HG03095 (cell line): ENCODE results near the gene FAM25C.
"Not testable (repeated sequence)": the region's sequence is repeated elsewhere in the genome, so short reads cannot be mapped to it uniquely, and the experiment has no call there.

Experiments used
- ATAC-seq: cut with Tn5 transposase; IDR thresholded peaks from one replicate; pipeline ENCODE4 v1.9.1; 2021; ENCODE audit warnings: moderate library complexity; ENCODE audit not compliant: unreplicated experiment

The FAM25C gene

DNA sequence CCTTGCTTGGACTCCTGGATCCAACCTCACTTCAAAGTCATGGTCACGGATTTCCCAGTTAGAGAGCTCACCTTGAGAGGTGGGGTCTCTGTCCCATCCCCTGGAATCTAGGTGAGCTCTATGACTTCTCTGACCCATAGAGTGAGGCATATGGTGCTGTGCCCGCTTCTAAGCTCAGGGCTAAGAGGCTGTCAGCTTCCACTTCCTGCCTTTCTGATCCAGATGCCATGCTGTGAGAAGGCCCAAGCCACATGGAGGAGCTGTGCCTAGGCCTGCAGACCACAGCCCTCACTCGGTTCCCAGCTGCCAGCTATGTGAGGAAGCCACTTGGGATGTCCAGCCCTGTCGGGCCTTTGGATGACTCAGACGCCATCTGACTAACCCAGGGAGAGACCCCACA lies 39.9 kb downstream of the FAM25C start:
- not testable (repeated sequence) for ATAC-seq

DNA sequence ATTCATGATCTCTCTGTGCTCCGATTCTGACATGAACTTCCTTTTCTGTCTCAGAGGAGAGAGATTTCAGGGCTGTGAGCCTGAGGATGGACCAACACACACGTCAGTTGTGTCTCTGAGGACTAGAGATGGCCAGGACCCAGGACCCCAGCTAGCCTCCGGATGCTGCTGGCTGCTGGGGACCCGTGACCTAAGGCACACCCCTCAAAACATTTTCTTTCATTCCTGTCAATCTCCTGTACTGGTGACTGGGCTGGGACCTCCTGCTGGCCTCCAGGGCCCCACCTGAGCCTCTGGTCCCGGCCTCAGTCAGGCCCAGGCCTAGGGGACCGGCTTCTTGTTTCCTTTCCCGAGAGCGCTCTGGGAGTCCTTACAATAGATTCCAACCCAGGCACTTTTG lies 42.4 kb downstream of the FAM25C start:
- not testable (repeated sequence) for ATAC-seq

DNA sequence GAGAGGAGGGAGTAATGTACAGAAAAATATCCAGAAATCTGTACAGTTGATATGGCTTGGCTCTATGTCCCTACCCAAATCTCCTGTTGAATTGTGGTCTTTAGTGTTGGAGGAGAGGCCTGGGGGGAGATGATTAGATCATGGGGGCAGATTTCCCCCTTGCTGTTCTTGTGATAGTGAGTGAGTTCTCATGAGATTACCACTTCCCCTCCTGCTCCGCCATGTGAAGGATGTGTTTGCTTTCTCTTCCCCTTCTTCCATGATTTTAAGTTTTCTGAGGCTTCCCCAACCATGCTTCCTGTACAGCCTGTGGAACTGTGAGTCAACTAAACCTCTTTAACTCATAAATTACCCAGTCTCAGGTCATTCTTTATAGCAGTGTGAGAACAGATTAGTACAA lies 52.2 kb downstream of the FAM25C start:
- ATAC-seq = not testable (repeated sequence)
